AG10803 (cell line): ENCODE data around the gene AMDHD2.
A peak's percentile ranks its signal among the peaks of the same experiment; 100 is the strongest.
"Not testable (repeated sequence)": the region's sequence is repeated elsewhere in the genome, so short reads cannot be mapped to it uniquely, and the experiment has no call there.

Experiments
- DNase-seq: peaks from one replicate; pipeline ENCODE4 v3.0.0; 2010; ENCODE audit warnings: low read depth
- H3K4me3 ChIP-seq: 2 replicates; pipeline ENCODE4 v1.5.1; 2011; ENCODE audit warnings: mild to moderate bottlenecking, low read length, control low read depth
- TF ChIP-seq, protein P1 (sequence below): conservative IDR thresholded peaks from 2 replicates; pipeline ENCODE4 v1.5.1; 2011; ENCODE audit warnings: mild to moderate bottlenecking, low read length, control low read depth, inconsistent platforms

The AMDHD2 gene

DNA sequence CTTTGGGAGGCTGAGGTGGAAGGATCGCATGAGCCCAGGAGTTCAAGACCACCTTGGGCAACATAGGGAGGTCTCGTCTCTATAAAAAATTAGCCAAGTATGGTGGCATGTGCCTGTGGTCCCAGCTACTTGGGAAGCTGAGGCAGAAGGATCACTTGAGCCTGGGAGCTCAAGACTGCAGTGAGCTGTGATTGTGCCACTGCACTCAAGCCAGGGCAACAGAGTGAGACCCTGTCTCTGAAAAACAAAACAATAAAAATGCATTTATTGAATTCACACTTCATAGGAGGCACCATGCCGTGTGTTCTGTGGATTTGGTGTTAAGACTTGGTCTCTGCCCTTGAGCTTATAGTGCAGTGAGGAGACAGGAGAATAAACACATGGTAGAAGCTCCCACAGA lies 42.8 kb upstream of the AMDHD2 start:
- H3K4me3 ChIP-seq: no peak overlapping the region
- DNase-seq: no peak
- TF ChIP-seq, protein P1, sequence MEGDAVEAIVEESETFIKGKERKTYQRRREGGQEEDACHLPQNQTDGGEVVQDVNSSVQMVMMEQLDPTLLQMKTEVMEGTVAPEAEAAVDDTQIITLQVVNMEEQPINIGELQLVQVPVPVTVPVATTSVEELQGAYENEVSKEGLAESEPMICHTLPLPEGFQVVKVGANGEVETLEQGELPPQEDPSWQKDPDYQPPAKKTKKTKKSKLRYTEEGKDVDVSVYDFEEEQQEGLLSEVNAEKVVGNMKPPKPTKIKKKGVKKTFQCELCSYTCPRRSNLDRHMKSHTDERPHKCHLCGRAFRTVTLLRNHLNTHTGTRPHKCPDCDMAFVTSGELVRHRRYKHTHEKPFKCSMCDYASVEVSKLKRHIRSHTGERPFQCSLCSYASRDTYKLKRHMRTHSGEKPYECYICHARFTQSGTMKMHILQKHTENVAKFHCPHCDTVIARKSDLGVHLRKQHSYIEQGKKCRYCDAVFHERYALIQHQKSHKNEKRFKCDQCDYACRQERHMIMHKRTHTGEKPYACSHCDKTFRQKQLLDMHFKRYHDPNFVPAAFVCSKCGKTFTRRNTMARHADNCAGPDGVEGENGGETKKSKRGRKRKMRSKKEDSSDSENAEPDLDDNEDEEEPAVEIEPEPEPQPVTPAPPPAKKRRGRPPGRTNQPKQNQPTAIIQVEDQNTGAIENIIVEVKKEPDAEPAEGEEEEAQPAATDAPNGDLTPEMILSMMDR: no peak

DNA sequence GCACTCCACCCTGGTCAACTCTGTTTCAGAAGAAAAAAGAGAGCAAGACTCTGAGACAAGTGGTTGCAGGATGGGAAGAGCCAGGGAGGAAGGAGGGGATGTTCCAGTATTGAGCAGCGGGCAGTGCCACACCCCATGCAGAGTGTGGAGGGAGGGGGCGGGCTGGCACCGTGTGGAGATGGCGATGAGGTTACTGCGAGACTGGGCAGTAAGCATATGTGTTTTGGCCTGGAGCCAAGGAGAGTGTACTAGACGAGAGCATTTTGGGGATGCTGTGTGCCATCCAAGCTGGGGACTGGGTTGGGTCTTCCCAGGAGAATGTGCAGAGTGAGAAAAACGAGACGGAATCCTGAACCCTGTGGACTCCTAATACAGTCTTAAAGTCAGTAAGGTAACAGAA lies 41.9 kb upstream of the AMDHD2 start:
- no peak for DNase-seq
- H3K4me3 ChIP-seq: no peak overlapping the region
- TF ChIP-seq, protein P1: no peak

DNA sequence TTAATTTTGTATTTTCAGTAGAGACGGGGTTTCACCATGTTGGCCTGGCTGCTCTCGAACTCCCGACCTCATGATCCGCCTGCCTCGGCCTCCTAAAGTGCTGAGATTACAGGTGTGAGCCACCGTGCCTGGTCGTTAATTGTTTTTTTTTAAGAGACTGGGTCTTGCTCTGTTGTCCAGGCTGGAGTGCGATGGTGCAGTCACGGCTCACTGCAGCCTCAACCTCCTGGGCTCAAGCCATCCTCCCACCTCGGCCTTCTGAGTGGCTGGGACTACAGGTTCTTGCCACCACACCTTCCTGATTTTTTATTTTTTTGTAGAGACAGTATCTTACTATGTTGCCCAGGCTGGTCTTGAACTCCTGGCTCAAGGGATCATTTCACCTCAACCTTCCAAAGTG lies 40.2 kb upstream of the AMDHD2 start:
- not testable (repeated sequence) for DNase-seq, H3K4me3 ChIP-seq

DNA sequence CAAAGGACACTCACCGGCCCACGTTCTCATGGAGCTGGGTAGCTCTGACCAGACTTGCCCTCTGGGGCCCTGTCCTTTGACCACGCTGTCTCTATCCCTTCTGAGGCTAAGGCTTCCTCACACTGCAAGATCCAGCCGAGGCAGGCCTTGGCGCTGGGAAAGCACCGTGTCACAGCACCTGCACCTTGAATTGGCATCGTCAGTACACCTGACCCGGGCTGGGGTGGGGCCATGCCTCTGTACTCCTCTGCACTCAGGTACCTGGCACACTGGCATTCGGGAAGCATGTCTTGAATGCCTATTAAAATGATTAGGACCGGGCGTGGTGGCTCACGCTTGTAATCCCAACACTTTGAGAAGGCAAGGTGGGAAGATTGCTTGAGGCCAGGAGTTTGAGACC lies 39.2 kb upstream of the AMDHD2 start:
- TF ChIP-seq, protein P1: no peak
- no peak overlapping the region for H3K4me3 ChIP-seq
- DNase-seq: no peak

DNA sequence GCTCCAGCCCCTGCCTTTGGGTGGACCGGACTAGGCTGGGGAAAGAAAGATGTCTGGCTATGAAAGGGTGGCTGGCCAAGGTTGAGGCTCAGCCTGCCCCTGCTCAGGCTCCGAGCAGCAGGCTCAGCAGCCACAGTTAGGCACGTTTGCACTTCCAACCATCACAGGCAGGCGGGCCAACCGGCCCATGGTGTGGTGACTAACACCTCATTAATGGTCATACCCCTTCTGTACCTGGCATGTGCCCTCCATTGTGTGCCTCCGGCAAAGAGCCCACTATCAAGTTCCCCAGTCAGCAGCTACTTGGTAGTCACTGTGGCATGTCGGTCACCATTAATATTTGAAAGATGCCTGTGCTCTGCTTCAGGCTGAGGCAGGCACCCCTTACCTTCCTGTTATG lies 38.5 kb upstream of the AMDHD2 start:
- no peak overlapping the region for H3K4me3 ChIP-seq
- DNase-seq: no peak
- TF ChIP-seq, protein P1: no peak

DNA sequence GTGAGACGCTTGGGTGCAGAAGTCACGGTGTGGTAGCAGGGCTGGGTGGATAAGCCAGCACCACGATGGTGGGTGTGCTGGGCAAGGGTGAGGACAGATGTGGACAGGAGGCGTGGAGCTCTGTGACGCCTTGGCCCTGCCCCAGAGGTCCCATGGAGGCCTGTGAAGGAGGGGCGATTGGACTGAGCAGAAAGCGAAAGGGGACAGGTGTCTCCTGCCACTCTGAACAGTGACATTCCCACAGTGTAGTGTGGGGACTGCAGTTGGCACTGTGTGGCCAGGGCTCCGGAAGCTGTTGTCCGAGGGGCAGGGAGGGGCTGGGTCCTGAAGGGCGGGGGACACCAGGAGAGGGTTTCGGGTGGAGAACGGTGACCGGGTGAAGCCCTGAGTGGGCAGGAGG lies 37.9 kb upstream of the AMDHD2 start:
- peak overlapping the region; percentile 41 for H3K4me3 ChIP-seq
- DNase-seq: no peak

DNA sequence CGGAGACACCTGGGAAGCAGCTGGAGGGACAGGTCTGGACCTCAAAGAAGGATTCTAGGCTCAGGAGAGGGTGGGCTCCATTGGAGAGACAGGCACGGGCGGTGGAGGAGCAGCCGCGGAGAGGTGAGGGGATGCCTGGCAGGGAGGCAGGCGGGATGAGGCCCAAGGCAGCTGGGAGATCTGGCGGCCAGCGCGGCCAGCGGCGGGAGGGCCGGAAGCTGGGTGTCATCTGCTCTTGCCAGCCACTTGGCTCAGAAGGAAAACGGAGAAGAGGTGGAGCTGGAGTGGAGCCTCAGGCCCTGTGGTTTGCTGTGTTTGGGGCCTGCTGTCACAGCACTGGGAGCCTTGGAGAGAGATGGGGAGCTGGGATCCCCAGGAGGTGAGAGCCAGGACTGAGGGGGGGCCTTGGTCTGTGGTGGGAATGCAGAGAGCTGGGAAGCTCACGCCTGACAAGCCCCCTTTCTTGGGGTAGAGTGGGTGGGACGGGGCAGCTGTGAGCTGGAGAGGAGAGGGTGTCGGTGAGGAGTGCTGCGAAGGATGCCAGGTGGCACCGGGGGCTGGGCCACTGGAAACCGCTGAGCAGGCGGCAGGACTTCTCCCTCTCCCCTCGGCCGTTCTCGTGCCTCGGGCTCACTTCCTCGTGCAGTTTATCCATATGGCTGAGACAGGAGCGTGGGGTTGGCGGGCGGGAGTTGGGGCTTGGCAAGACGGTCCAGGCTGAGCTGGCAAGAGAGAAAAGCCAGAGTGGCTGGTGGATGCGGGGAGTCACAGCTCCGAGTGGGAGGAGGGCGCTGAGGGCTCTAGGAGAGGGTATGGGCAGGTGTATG lies 37.2 kb upstream of the AMDHD2 start:
- peak; percentile 82 for DNase-seq
- H3K4me3 ChIP-seq: peak overlapping the region; percentile 59
- TF ChIP-seq, protein P1: no peak

More for the DNA sequence above, 37.9 kb upstream of the AMDHD2 start:
- TF ChIP-seq, protein P1: no peak
